Activated CD8-positive, alpha-beta T cell treated with anti-CD3 and anti-CD28 coated beads for 36 hours (primary cell): ENCODE results near the gene FBXL20. TPM values are rescaled to one million over a fixed set of nuclear protein-coding genes. Genes with fewer than 3 reads are reported as not detected.

ENCODE experiments used
- ATAC-seq: fragments of 200-7000 bp; cut with Tn5 transposase; one replicate; pipeline ENCODE4 v1.10.0; 2021; ENCODE audit warnings: mild to moderate bottlenecking, moderate library complexity
- CTCF ChIA-PET: fragments of 350-600 bp; sonication (Branson Sonifier 250); formaldehyde crosslinking; loops from one replicate; lab custom pipeline; 2021; ENCODE audit warnings: antibody characterized with exemption; lab: Charles Lee
- POLR2A ChIA-PET: fragments of 350-600 bp; sonication (Branson Sonifier 250); formaldehyde crosslinking; loops from one replicate; lab custom pipeline; 2021; ENCODE audit warnings: antibody characterized with exemption; lab: Charles Lee
- DNase-seq: peaks from one replicate; pipeline ENCODE4 v3.0.0-alpha.2; 2020
- H3K27ac Mint-ChIP-seq: one replicate; pipeline ENCODE4 v1.8.0; 2021; ENCODE audit warnings: mild to moderate bottlenecking, mixed read lengths
- H3K27me3 Mint-ChIP-seq: one replicate; pipeline ENCODE4 v1.8.0; 2021; ENCODE audit warnings: mixed read lengths
- H3K36me3 Mint-ChIP-seq: one replicate; pipeline ENCODE4 v1.8.0; 2021; ENCODE audit warnings: low read depth, mixed read lengths
- H3K4me1 Mint-ChIP-seq: one replicate; pipeline ENCODE4 v1.8.0; 2021; ENCODE audit warnings: low read depth, mixed read lengths
- H3K4me3 Mint-ChIP-seq: one replicate; pipeline ENCODE4 v1.8.0; 2021; ENCODE audit warnings: mild to moderate bottlenecking, moderate library complexity, mixed read lengths
- H3K9me3 Mint-ChIP-seq: one replicate; pipeline ENCODE4 v1.8.0; 2021; ENCODE audit warnings: mixed read lengths
- intact Hi-C: fragments of 100-400 bp; cut with micrococcal nuclease; formaldehyde crosslinking; loops from one replicate; pipeline ENCODE4 v1.10.0; 2022
- total RNA-seq, 2 experiments: library from RNA; stranded (reverse); gene quantifications; one replicate each; pipeline ENCODE4 v1.2.3, GENCODE V29; 2021
- TF ChIP-seq, protein P1 (sequence below): fragments of 200-600 bp; IDR thresholded peaks from one replicate; pipeline ENCODE4 v1.8.0; 2022; ENCODE audit warnings: antibody characterized with exemption, mild to moderate bottlenecking

The FBXL20 gene
- total RNA-seq, 2 experiments from 2014 or later = 17.7 to 19.1 TPM

DNA sequence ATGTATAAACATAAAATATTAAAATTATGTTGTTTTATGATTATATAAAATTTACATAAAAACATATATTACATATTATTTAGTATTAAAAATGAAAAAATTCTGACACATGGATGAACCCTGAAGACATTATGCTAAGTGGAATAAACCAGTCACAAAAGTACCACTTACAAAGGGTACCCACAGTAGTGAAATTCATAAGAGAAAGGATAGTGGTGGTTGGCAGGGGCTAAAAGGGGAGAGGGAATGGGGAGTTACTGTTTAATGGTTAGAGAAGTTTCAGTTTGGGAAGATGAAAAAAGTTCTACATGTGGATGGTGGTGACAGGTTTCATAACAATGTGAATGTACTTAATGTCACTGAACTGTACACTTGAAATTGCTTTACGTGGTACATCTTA, 41.4 kb downstream of the FBXL20 start:
- peaks cover 14% of the 10 kb centered on the region for H3K4me1 Mint-ChIP-seq
- ChIA-PET CTCF (no interaction called here), POLR2A (no interaction called here)
- TF ChIP-seq, protein P1, sequence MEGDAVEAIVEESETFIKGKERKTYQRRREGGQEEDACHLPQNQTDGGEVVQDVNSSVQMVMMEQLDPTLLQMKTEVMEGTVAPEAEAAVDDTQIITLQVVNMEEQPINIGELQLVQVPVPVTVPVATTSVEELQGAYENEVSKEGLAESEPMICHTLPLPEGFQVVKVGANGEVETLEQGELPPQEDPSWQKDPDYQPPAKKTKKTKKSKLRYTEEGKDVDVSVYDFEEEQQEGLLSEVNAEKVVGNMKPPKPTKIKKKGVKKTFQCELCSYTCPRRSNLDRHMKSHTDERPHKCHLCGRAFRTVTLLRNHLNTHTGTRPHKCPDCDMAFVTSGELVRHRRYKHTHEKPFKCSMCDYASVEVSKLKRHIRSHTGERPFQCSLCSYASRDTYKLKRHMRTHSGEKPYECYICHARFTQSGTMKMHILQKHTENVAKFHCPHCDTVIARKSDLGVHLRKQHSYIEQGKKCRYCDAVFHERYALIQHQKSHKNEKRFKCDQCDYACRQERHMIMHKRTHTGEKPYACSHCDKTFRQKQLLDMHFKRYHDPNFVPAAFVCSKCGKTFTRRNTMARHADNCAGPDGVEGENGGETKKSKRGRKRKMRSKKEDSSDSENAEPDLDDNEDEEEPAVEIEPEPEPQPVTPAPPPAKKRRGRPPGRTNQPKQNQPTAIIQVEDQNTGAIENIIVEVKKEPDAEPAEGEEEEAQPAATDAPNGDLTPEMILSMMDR = no peak
- DNase-seq = no peak
- no peak overlapping the region for H3K4me3 Mint-ChIP-seq
- no peak overlapping the region for H3K27ac Mint-ChIP-seq
- no peaks in the 10 kb centered on the region for H3K36me3 Mint-ChIP-seq
- no peak for ATAC-seq
- H3K9me3 Mint-ChIP-seq = no peaks in the 10 kb centered on the region
- H3K27me3 Mint-ChIP-seq = no peaks in the 10 kb centered on the region
- intact Hi-C loops = no loop called here

- intact Hi-C loops = no loop called here
- Mint-ChIP-seq H3K4me3 (no peak overlapping the region), H3K4me1 (peaks cover 14% of the 10 kb centered on the region), H3K9me3 (no peaks in the 10 kb centered on the region), H3K27ac (no peak overlapping the region), H3K36me3 (no peaks in the 10 kb centered on the region), H3K27me3 (no peaks in the 10 kb centered on the region)
- TF ChIP-seq, protein P1 = no peak
- POLR2A ChIA-PET = no interaction called here
- no peak for DNase-seq
- no peak for ATAC-seq
- CTCF ChIA-PET = no interaction called here
These were observed 43.4 kb downstream of the FBXL20 start for GRCh38 chr17:39357986-39358385.

DNA sequence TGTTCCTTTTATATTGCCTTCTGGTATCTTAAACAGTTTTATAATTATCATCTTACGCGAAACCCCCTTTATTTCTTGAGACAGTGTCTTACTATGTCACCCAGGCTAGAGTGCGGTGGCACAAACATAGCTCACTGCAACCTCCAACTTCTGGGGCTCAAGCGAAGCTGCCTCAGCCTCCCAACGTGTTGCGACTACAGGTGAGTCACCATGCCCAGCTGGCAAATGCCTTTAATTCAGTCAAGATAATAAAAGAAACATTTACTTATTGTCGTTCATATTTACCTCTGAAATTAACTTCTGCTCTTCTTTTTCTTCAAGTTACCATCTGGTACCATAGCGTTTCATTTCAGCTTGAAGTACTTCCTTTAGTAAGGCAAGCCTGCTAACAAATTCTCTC, 43.9 kb downstream of the FBXL20 start:
- CTCF ChIA-PET = no interaction called here
- ATAC-seq (no peak), DNase-seq (no peak)
- Mint-ChIP-seq H3K27me3 (no peaks in the 10 kb centered on the region), H3K4me3 (no peak overlapping the region), H3K27ac (no peak overlapping the region), H3K9me3 (no peaks in the 10 kb centered on the region), H3K4me1 (peaks cover 14% of the 10 kb centered on the region), H3K36me3 (no peaks in the 10 kb centered on the region)
- POLR2A ChIA-PET = no interaction called here
- TF ChIP-seq, protein P1 = no peak
- intact Hi-C loops = no loop called here

GRCh38 chr17:39352986-39353385, 48.4 kb downstream of the FBXL20 start:
- DNase-seq = no peak
- no peaks in the 10 kb centered on the region for H3K27me3 Mint-ChIP-seq
- H3K27ac Mint-ChIP-seq = no peak overlapping the region
- no peaks in the 10 kb centered on the region for H3K4me1 Mint-ChIP-seq
- POLR2A ChIA-PET = interaction anchor here (0.9 kb wide), 1 partner anchor 28 kb away, joined by 3 read pairs; no protein-coding TSS in a partner anchor
- no peak for ATAC-seq
- no peaks in the 10 kb centered on the region for H3K9me3 Mint-ChIP-seq
- TF ChIP-seq, protein P1 = no peak
- intact Hi-C loops = no loop called here
- H3K4me3 Mint-ChIP-seq = no peak overlapping the region
- no peaks in the 10 kb centered on the region for H3K36me3 Mint-ChIP-seq
- CTCF ChIA-PET = no interaction called here

DNA sequence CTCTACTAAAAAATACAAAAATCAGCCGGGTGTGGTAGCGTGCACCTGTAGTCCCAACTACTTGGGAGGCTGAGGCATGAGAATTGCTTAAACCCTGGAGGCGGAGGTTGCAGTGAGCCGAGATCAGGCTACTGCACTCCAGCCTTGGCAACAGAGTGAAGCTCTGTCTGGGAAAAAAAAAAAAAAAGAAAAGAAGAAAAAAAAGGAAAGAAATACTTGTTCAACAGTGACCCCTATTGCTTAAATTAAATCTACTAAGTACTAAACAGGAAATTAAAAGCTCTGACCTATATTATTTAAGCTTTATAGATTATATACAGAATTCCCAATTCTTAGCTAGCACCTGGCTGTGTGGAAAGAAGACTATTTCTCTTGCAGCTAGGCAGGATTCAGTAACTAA, 48.9 kb downstream of the FBXL20 start:
- no peak overlapping the region for H3K4me3 Mint-ChIP-seq

More for the DNA sequence above, 48.9 kb downstream of the FBXL20 start:
- ATAC-seq (no peak), DNase-seq (no peak)
- no peaks in the 10 kb centered on the region for H3K27me3 Mint-ChIP-seq
- TF ChIP-seq, protein P1 = no peak
- H3K36me3 Mint-ChIP-seq = no peaks in the 10 kb centered on the region
- no peaks in the 10 kb centered on the region for H3K4me1 Mint-ChIP-seq
- H3K9me3 Mint-ChIP-seq = no peaks in the 10 kb centered on the region
- CTCF ChIA-PET = no interaction called here
- intact Hi-C loops = no loop called here
- H3K27ac Mint-ChIP-seq = no peak overlapping the region
- POLR2A ChIA-PET = interaction anchor here (0.9 kb wide), 1 partner anchor 29 kb away, joined by 3 read pairs; no protein-coding TSS in a partner anchor
